HG03565 (cell line): ENCODE measurements around the gene ALG9.

Experiments
- ATAC-seq: cut with Tn5 transposase; IDR thresholded peaks from one replicate; pipeline ENCODE4 v1.9.1; 2021; ENCODE audit warnings: mild to moderate bottlenecking, moderate library complexity; ENCODE audit not compliant: unreplicated experiment

The ALG9 gene

DNA sequence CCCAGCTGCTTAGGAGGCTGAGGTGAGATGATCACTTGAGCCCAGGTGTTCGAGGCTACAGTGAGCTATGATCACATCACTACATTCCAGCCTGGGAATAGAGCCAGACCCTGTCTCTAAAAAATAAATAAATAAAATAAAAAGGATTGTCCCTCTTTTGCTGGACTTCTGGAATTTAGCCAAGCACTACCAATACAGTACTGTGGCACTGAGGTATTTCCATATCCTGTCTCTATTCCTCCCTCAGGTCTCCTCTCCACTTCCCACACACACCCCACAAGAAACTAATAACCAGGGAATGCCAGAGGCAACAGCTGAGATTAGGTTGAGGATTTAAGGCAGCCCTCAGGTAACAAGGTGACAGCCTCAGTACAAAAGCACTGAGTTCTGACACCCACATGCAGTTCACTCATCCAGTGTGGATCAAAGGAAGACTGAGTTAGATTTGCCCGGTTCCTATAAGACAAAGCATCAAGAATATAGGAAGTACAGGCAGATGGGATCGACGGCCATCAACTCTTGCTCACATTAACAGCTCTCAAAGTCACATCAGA, 100.7 kb downstream of the ALG9 start:
- no peak for ATAC-seq

GRCh38 chr11:111766834-111767142, 104.6 kb downstream of the ALG9 start:
- ATAC-seq, result no peak

- peak; percentile 58 for ATAC-seq
Observed at GRCh38 chr11:111765984-111766833, 105.2 kb downstream of the ALG9 start, which contains the start of gene PPP2R1B. Gene PPP2R1B (minus strand): TSS chr11:111766389. CDS start chr11:111766361, 28 bp downstream.

- peak; percentile 20 for ATAC-seq
Observed at GRCh38 chr11:111765320-111765983, 105.9 kb downstream of the ALG9 start.

DNA sequence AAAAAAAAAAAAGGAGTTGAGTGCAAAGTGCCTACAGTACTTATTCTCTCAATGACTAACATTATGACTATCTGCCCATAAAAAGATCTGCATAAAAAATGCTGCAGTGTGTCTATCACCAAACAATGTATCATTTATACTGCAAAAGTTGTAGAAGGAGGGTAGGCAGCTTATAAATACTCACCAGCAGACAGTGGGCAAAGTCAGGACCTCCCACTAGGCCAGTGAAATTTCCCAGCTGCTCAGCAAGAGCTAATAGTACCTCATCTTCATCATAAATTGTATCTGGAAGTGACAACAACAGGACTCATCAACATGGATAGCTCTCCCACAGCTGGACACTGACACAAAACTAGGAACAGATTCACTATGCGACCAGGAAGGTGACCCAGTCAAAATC, 106.8 kb downstream of the ALG9 start:
- ATAC-seq, result no peak

DNA sequence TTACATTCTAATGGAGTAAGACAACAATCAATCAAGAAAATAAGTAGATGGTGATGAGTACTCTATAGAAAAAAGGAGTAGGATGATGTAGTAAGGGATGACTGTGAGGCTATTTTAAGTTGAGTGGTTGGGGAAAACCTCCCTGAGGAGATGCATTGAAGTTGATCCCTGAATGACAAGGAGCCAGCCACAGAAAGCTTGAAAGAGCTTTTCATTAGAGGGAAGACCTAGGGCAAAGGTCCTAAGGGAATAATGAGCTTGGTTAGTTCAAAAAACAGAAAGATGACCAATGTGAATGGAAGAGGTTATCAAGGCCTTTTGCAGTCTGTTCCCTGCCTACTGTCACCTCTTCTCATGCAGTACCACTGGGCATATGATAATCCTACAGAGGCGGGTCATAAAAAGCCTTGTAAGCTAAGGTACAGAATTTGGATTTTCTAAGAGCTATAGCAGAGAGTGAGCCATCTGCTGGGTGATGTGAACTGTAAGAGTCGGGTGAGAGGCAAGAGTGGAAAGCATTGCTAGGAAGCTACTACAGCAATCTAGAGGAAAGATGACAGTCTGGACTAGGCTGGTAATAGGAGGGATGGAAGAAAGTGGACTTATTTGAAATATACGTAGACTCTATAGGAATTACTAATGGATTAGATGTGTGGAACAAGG, 108.3 kb downstream of the ALG9 start:
- ATAC-seq, result no peak

DNA sequence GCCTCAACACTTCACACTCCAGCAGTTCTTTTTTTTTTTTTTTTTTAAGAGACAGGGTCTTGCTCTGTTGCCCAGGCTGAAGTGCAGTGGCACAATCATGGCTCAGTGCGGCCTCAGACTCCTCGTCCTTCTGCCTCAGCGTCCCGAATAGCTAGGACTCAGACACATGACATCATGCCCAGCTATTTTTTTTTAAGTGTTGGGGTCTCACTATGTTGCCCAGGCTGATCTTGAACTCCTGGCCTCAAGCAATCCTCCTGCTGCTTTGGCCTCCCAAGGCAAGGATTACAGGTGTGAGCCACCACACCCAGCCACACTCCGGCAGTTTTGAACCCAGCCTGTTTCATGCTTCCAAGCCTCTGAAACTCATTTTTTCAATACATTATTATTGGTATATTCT, 108.9 kb downstream of the ALG9 start:
- ATAC-seq, result no peak

GRCh38 chr11:111761036-111761435, 110.3 kb downstream of the ALG9 start:
- ATAC-seq, result no peak

GRCh38 chr11:111759778-111760407, 111.5 kb downstream of the ALG9 start:
- no peak for ATAC-seq

GRCh38 chr11:111759376-111759775, 112.0 kb downstream of the ALG9 start:
- no peak for ATAC-seq

DNA sequence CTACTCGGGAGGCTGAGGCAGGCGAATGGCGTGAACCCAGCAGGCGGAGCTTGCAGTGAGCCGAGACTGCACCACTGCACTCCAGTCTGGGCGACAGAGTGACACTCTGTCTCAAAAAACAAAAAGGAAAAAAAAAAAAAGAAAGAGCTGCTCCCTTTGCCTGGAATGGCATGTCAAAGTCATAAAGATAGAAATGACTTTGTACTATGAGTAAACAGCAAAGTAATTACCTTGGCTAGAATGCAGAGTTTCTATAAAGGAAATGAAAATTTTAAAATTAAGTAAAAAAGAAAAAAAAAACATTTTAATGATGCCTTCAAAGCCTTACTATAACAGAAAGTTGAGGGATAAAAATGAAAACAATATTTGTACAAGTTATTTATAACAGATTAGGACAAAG, 115.3 kb downstream of the ALG9 start:
- no peak for ATAC-seq

- ATAC-seq, result no peak
Observed at GRCh38 chr11:111749646-111750045, 121.7 kb downstream of the ALG9 start.

GRCh38 chr11:111748035-111748804, 123.2 kb downstream of the ALG9 start:
- ATAC-seq, result no peak

GRCh38 chr11:111745719-111746504, 125.5 kb downstream of the ALG9 start:
- no peak for ATAC-seq

- ATAC-seq, result no peak
Observed at GRCh38 chr11:111743700-111744099, 127.7 kb downstream of the ALG9 start.

GRCh38 chr11:111741751-111742150, 129.6 kb downstream of the ALG9 start:
- ATAC-seq, result no peak

- ATAC-seq, result no peak
Observed at GRCh38 chr11:111739299-111739698, 132.1 kb downstream of the ALG9 start.

DNA sequence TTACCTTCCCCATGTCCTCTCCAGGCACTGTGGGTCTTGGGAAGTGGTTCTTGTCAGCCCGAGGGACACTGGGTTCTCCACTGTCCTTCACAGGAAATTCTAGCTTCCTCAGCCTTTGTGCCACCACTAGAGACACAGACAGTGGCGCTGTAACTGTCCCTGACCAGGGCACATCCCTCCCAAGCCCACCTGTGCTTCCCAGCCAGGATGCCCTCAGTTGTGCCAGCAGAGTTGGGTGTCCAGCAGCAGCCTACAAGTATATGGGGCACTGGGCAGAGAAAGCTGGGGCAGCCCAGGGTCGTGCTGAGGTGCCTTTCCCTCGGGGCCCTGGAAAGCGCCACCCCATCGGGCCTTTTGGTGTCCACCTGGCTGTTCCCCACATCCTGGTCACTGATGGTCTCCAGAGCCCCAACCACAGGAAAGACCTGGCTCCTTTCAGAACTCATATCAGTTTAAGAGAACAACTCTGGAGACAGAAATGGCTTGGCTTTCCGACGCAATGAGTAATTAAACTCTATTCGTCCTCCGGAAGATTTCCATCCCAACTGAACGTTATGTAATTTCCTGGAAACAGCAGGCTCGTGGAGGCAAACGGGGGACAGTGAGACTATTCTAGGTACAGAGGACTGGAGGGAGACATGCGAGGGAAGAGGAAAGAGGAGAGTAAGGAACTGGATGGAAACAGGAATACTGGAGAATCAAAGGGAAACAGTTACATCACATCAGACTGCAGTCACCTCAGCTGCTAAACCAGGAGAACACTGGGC, 133.8 kb downstream of the ALG9 start:
- no peak for ATAC-seq
